GM18505 (cell line): ENCODE measurements around the gene ZNF827.
"Not testable (repeated sequence)": the region's sequence is repeated elsewhere in the genome, so short reads cannot be mapped to it uniquely, and the experiment has no call there.

Source experiments
- ATAC-seq: cut with Tn5 transposase; IDR thresholded peaks from one replicate; pipeline ENCODE4 v1.9.1; 2021; ENCODE audit not compliant: unreplicated experiment
- POLR2A ChIP-seq: IDR thresholded peaks from 4 replicates; pipeline ENCODE4 v1.6.1; 2011; ENCODE audit warnings: borderline replicate concordance; ENCODE audit not compliant: insufficient read depth, insufficient read length; ENCODE audit errors: extremely low read depth

Gene ZNF827

GRCh38 chr4:145859426-145859825, 79.2 kb downstream of the ZNF827 start:
- no peak for TF ChIP-seq POLR2A
- no peak for ATAC-seq

GRCh38 chr4:145852256-145852839, 86.3 kb downstream of the ZNF827 start:
- no peak for ATAC-seq
- no peak for TF ChIP-seq POLR2A

- no peak for TF ChIP-seq POLR2A
- no peak for ATAC-seq
These were observed 87.0 kb downstream of the ZNF827 start for GRCh38 chr4:145851511-145852201.

- ATAC-seq, result no peak
- no peak for TF ChIP-seq POLR2A
These were observed 90.9 kb downstream of the ZNF827 start for GRCh38 chr4:145847764-145848163.

GRCh38 chr4:145845118-145845517, 93.5 kb downstream of the ZNF827 start:
- ATAC-seq, result no peak
- TF ChIP-seq POLR2A, result no peak

- no peak for TF ChIP-seq POLR2A
- ATAC-seq, result no peak
These were observed 95.0 kb downstream of the ZNF827 start for GRCh38 chr4:145843639-145844038.

GRCh38 chr4:145843148-145843547, 95.5 kb downstream of the ZNF827 start:
- TF ChIP-seq POLR2A, result no peak

GRCh38 chr4:145842224-145842887, 96.3 kb downstream of the ZNF827 start:
- no peak for ATAC-seq
- no peak for TF ChIP-seq POLR2A

More at GRCh38 chr4:145843148-145843547, 95.5 kb downstream of the ZNF827 start:
- ATAC-seq, result no peak

- ATAC-seq, result no peak
These were observed 97.8 kb downstream of the ZNF827 start for GRCh38 chr4:145840801-145841200.

GRCh38 chr4:145840162-145840768, 98.4 kb downstream of the ZNF827 start:
- no peak for TF ChIP-seq POLR2A
- peak; percentile 81 for ATAC-seq

More at GRCh38 chr4:145840801-145841200, 97.8 kb downstream of the ZNF827 start:
- no peak for TF ChIP-seq POLR2A

- ATAC-seq, result no peak
- no peak for TF ChIP-seq POLR2A
These were observed 99.5 kb downstream of the ZNF827 start for GRCh38 chr4:145839151-145839550.

- ATAC-seq, result not testable (repeated sequence)
These were observed 106.2 kb downstream of the ZNF827 start for GRCh38 chr4:145832384-145832783.

- peak; percentile 71 for ATAC-seq
- no peak for TF ChIP-seq POLR2A
These were observed 107.9 kb downstream of the ZNF827 start for GRCh38 chr4:145830699-145831098.
